Measurements from ENCODE around the gene ZSCAN18.

Gene ZSCAN18

GRCh38 chr19:58063712-58064111 is 34.3 kb downstream of the ZSCAN18 start:
- H3K4me3 ChIP-seq (ENCODE audit: low read length) = no peak overlapping the region
- TF ChIP-seq ZNF274 (IDR thresholded peaks at IDR 0.05; ENCODE audit: low read depth, low read length) = no peak

- TF ChIP-seq ZNF274 (IDR thresholded peaks at IDR 0.05; ENCODE audit: low read depth, low read length) = no peak
- H3K4me3 ChIP-seq (ENCODE audit: low read length) = no peak overlapping the region
Observed at GRCh38 chr19:58060231-58060630, 37.8 kb downstream of the ZSCAN18 start.

- no peak for TF ChIP-seq ZNF274 (IDR thresholded peaks at IDR 0.05; ENCODE audit: low read depth, low read length)
- no peak overlapping the region; the same call in 1 of the 2 replicates for H3K4me3 ChIP-seq (ENCODE audit: low read length)
Observed at GRCh38 chr19:58059671-58060078, 38.4 kb downstream of the ZSCAN18 start.

- H3K4me3 ChIP-seq (ENCODE audit: low read length) = no peak within 1 kb of the TSS; the same call in 1 of the 2 replicates
- no peak for TF ChIP-seq ZNF274 (IDR thresholded peaks at IDR 0.05; ENCODE audit: low read depth, low read length)
Observed at GRCh38 chr19:58059003-58059670, 38.9 kb downstream of the ZSCAN18 start, which contains the start of gene ZNF135. ZNF135 (plus strand) TSS chr19:58059282; CDS start chr19:58060003, 721 bp downstream.

GRCh38 chr19:58058467-58058866 is 39.6 kb downstream of the ZSCAN18 start:
- no peak overlapping the region for H3K4me3 ChIP-seq (ENCODE audit: low read length)
- no peak for TF ChIP-seq ZNF274 (IDR thresholded peaks at IDR 0.05; ENCODE audit: low read depth, low read length)

GRCh38 chr19:58056861-58057260 is 41.2 kb downstream of the ZSCAN18 start:
- no peak for TF ChIP-seq ZNF274 (IDR thresholded peaks at IDR 0.05; ENCODE audit: low read depth, low read length)
- no peak overlapping the region for H3K4me3 ChIP-seq (ENCODE audit: low read length)

GRCh38 chr19:58056261-58056660 is 41.8 kb downstream of the ZSCAN18 start:
- no peak for TF ChIP-seq ZNF274 (IDR thresholded peaks at IDR 0.05; ENCODE audit: low read depth, low read length)
- H3K4me3 ChIP-seq (ENCODE audit: low read length) = no peak overlapping the region

- H3K4me3 ChIP-seq (ENCODE audit: low read length) = no peak overlapping the region
- TF ChIP-seq ZNF274 (IDR thresholded peaks at IDR 0.05; ENCODE audit: low read depth, low read length) = no peak
Observed at GRCh38 chr19:58054901-58055874, 42.8 kb downstream of the ZSCAN18 start.

- no peak for TF ChIP-seq ZNF274 (IDR thresholded peaks at IDR 0.05; ENCODE audit: low read depth, low read length)
- no peak overlapping the region for H3K4me3 ChIP-seq (ENCODE audit: low read length)
Observed at GRCh38 chr19:58053480-58054156, 44.4 kb downstream of the ZSCAN18 start.

GRCh38 chr19:58052256-58052655 is 45.8 kb downstream of the ZSCAN18 start:
- no peak overlapping the region for H3K4me3 ChIP-seq (ENCODE audit: low read length)
- TF ChIP-seq ZNF274 (IDR thresholded peaks at IDR 0.05; ENCODE audit: low read depth, low read length) = no peak

GRCh38 chr19:58047672-58048071 is 50.4 kb downstream of the ZSCAN18 start:
- no peak for TF ChIP-seq ZNF274 (IDR thresholded peaks at IDR 0.05; ENCODE audit: low read depth, low read length)
- no peak overlapping the region for H3K4me3 ChIP-seq (ENCODE audit: low read length)

- H3K4me3 ChIP-seq (ENCODE audit: low read length) = no peak overlapping the region
- TF ChIP-seq ZNF274 (IDR thresholded peaks at IDR 0.05; ENCODE audit: low read depth, low read length) = no peak
Observed at GRCh38 chr19:58046856-58047255, 51.2 kb downstream of the ZSCAN18 start.

- TF ChIP-seq ZNF274 (IDR thresholded peaks at IDR 0.05; ENCODE audit: low read depth, low read length) = no peak
- no peak overlapping the region for H3K4me3 ChIP-seq (ENCODE audit: low read length)
Observed at GRCh38 chr19:58045411-58046050, 52.5 kb downstream of the ZSCAN18 start.

- TF ChIP-seq ZNF274 (IDR thresholded peaks at IDR 0.05; ENCODE audit: low read depth, low read length) = no peak
- no peak overlapping the region for H3K4me3 ChIP-seq (ENCODE audit: low read length)
Observed at GRCh38 chr19:58044886-58045285, 53.1 kb downstream of the ZSCAN18 start.
